Measurements from ENCODE around the gene ADAM10. TPM values are rescaled to one million over a fixed set of nuclear protein-coding genes. Genes with fewer than 3 reads are reported as not detected.

The ADAM10 gene
- total RNA-seq, 1 experiment from 2014 or later = 239 TPM

DNA sequence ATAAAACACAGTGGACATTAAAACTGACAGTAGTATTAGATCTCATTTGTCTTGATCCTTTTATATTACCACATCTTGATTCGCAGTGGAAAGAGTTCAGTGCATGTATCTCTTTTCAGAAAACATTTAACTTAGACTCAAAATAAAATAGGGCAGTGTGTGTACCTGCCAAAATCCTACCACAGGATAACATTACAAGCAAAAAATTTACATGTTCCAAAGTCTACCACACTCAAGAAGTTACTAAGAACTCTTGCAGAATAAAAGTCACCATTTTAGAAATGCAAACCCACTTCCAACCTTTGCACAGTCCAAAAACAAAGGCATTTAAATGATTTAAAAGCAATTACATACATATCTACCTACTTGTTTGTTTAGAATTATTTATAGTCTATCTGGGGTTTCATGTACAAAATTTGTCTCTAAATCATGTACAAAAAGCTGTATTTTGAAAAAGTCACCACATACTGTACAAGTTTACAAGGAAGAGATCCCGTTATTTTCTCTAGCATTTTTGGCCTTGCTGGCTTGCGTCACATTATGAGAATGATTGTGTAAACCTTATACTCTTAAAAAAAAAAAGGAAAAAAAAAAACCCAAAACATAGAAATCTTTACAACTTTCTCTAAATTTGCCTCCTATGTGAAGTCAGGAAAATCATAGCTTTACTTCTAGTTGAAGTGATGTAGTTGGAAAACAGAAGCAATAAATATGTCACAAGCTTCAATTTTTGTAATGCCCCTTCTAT lies 153.8 kb downstream of the ADAM10 start:
- BruUV-seq (replicated peaks) = TSS peak; percentile 12
- Histone ChIP-seq H3K79me2 (ENCODE audit: low read depth) (no peaks in the 10 kb centered on the region), H3K36me3 (ENCODE audit: low read depth) (0 out of 2 replicates have a peak, but pooled peaks cover 8% of the 10 kb centered on the region), H4K20me1 (ENCODE audit: insufficient read depth) (no peaks in the 10 kb centered on the region), H3K27ac (no peak overlapping the region), H3F3A (ENCODE audit: insufficient read depth, low read depth) (peaks cover 3% of the 10 kb centered on the region; the same call in 1 of the 2 replicates), H3K9me2 (ENCODE audit: insufficient read depth) (no peaks in the 10 kb centered on the region), H3K4me3 (no peak overlapping the region), H3K4me2 (no peak overlapping the region), H3K9me3 (ENCODE audit: insufficient read depth, low read depth) (no peaks in the 10 kb centered on the region), H2AFZ (no peak overlapping the region), H3K27me3 (ENCODE audit: insufficient read depth, low read depth) (no peaks in the 10 kb centered on the region), H3K4me1 (replicated peaks; ENCODE audit: insufficient read depth) (no peaks in the 10 kb centered on the region)
- POLR2A ChIA-PET (ENCODE audit: unreplicated experiment) = no interaction called here
- TF ChIP-seq, protein P1, sequence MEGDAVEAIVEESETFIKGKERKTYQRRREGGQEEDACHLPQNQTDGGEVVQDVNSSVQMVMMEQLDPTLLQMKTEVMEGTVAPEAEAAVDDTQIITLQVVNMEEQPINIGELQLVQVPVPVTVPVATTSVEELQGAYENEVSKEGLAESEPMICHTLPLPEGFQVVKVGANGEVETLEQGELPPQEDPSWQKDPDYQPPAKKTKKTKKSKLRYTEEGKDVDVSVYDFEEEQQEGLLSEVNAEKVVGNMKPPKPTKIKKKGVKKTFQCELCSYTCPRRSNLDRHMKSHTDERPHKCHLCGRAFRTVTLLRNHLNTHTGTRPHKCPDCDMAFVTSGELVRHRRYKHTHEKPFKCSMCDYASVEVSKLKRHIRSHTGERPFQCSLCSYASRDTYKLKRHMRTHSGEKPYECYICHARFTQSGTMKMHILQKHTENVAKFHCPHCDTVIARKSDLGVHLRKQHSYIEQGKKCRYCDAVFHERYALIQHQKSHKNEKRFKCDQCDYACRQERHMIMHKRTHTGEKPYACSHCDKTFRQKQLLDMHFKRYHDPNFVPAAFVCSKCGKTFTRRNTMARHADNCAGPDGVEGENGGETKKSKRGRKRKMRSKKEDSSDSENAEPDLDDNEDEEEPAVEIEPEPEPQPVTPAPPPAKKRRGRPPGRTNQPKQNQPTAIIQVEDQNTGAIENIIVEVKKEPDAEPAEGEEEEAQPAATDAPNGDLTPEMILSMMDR (conservative IDR thresholded peaks at IDR 0.05) = no peak
- no peak for TF ChIP-seq EZH2 (IDR thresholded peaks at IDR 0.05; ENCODE audit: low read depth)
- CTCF ChIA-PET = no interaction called here
- DNase-seq = no peak
- intact Hi-C loops (cut with micrococcal nuclease; ENCODE audit: unreplicated experiment) = no loop called here

DNA sequence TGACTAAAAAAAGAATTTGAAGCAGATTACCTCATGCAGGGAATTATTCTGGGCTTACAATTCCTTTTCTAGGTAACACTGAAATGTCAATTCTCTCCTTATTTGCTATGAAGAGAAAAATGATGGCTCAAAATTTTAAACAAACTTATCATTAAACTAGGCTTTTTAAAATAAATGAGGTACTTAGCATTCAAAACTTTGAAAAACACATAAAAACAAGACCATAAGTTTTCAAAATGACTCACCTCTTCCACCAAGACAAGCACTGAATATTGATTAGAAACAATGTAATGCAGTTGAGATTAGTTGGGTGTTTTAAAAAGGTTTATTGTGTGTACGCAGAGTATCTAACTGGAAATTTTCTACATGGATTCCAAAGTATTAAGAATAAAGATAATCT lies 154.6 kb downstream of the ADAM10 start:
- Histone ChIP-seq H3K79me2 (ENCODE audit: low read depth) (no peaks in the 10 kb centered on the region), H3K4me1 (replicated peaks; ENCODE audit: insufficient read depth) (no peaks in the 10 kb centered on the region), H3K4me3 (no peak overlapping the region), H3K4me2 (no peak overlapping the region), H3K36me3 (ENCODE audit: low read depth) (0 out of 2 replicates have a peak, but pooled peaks cover 8% of the 10 kb centered on the region), H3K9me3 (ENCODE audit: insufficient read depth, low read depth) (no peaks in the 10 kb centered on the region), H4K20me1 (ENCODE audit: insufficient read depth) (no peaks in the 10 kb centered on the region), H3K27ac (no peak overlapping the region), H2AFZ (no peak overlapping the region), H3K9me2 (ENCODE audit: insufficient read depth) (no peaks in the 10 kb centered on the region), H3K27me3 (ENCODE audit: insufficient read depth, low read depth) (no peaks in the 10 kb centered on the region), H3F3A (ENCODE audit: insufficient read depth, low read depth) (peaks cover 3% of the 10 kb centered on the region; the same call in 1 of the 2 replicates)
- ChIA-PET POLR2A (ENCODE audit: unreplicated experiment) (no interaction called here), CTCF (no interaction called here)
- intact Hi-C loops (cut with micrococcal nuclease; ENCODE audit: unreplicated experiment) = no loop called here
- TF ChIP-seq EZH2 (IDR thresholded peaks at IDR 0.05; ENCODE audit: low read depth) = no peak
- TF ChIP-seq, protein P1 (conservative IDR thresholded peaks at IDR 0.05) = no peak
- no TSS peak for BruUV-seq (replicated peaks)
- no peak for DNase-seq

DNA sequence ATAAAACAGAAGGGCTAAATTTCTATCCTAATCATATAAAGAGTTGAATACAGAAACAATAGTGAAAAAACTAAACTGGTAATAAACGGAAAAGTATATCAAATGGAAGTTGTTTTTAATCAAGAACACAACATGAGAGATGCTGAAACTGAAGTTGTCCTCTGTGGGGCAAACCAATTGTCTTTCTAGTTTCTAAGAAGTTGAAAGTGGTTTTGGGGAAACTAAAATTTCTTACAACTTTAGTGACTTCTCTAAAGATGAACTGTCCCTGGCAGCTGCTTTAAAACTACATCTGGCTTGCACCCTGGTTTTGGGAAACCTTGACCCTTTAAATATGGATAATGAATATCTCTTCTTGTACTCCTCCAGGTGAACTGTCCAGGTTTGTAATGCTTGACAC lies 155.6 kb downstream of the ADAM10 start:
- Histone ChIP-seq H3K4me2 (no peak overlapping the region), H3K9me3 (ENCODE audit: insufficient read depth, low read depth) (no peaks in the 10 kb centered on the region), H3K27ac (no peak overlapping the region), H3K9me2 (ENCODE audit: insufficient read depth) (no peaks in the 10 kb centered on the region), H2AFZ (no peak overlapping the region), H3F3A (ENCODE audit: insufficient read depth, low read depth) (peaks cover 3% of the 10 kb centered on the region; the same call in 1 of the 2 replicates), H3K36me3 (ENCODE audit: low read depth) (0 out of 2 replicates have a peak, but pooled peaks cover 8% of the 10 kb centered on the region), H3K4me1 (replicated peaks; ENCODE audit: insufficient read depth) (no peaks in the 10 kb centered on the region), H3K27me3 (ENCODE audit: insufficient read depth, low read depth) (no peaks in the 10 kb centered on the region), H3K79me2 (ENCODE audit: low read depth) (no peaks in the 10 kb centered on the region), H4K20me1 (ENCODE audit: insufficient read depth) (no peaks in the 10 kb centered on the region), H3K4me3 (no peak overlapping the region)
- POLR2A ChIA-PET (ENCODE audit: unreplicated experiment) = no interaction called here
- CTCF ChIA-PET = no interaction called here
- TF ChIP-seq EZH2 (IDR thresholded peaks at IDR 0.05; ENCODE audit: low read depth) = no peak
- TF ChIP-seq, protein P1 (conservative IDR thresholded peaks at IDR 0.05) = no peak
- DNase-seq = no peak
- intact Hi-C loops (cut with micrococcal nuclease; ENCODE audit: unreplicated experiment) = no loop called here
- no TSS peak for BruUV-seq (replicated peaks)

Data from PC-9 (cell line).